ENCODE results near the gene PROSER2. TPM values are rescaled to one million over a fixed set of nuclear protein-coding genes. Genes with fewer than 3 reads are reported as not detected.

Gene PROSER2
- total and polyA plus RNA-seq, 9 of the 15 experiments (the other 6 are each of a cell fraction or from before 2014, with no cell fraction given) = 0.62 to 14.8 (median 2.9) TPM

DNA sequence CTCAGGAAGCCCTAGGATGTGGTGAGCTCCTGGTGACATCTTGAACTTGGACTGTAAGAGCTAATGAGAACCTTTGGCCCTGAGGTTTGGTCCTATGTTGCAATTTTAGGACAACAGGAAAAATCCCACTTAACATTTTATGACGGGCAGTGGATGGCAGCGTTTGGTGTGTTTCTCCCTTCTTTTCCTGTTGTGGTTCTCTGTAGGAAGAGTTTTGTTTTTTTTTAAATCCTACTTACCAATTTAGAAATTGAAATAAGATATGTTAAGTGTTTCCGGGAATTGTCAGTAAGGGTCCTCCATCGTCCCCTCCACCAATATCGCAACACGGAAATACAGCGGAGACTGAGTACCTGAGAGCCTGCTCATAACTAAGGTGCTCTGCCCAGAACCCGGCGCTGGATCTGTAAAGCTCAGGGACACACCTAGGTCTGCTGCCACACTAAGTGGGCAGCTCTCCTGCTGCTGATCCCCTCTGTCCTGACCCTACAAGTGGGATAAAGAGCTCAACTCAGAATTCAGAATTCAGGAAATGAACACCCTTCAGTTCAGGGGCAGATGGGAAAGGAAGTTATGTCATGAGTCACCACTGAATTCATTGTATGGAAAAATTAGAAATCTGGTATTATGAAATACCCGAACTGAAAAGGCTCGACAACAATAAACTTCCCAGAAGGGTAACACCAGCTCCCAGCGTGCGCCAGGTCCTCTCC is 9.1 kb upstream of the PROSER2 start:
- H4K20me1 ChIP-seq (replicated peaks; ENCODE audit: control insufficient read depth, insufficient read depth, low read length) = no peaks in the 10 kb centered on the region
- peaks cover 25 to 34% of the 10 kb centered on the region in 2 experiments for H3K27me3 ChIP-seq (ENCODE audit: control insufficient read depth in 2 of 2, insufficient read depth in 2 of 2, low read length in 2 of 2)
- 42% methylated on average over 12 of the region's 13 CpGs for WGBS (ENCODE audit: insufficient coverage, low coverage, missing lambda C conversion rate)
- peak overlapping the region; percentile 45; the same call in 1 of the 2 replicates for H2AFZ ChIP-seq (ENCODE audit: low read depth, low read length)
- H3K36me3 ChIP-seq (ENCODE audit: control insufficient read depth, insufficient read depth, low read length) = no peaks in the 10 kb centered on the region
- H3K9me1 ChIP-seq (ENCODE audit: control insufficient read depth, insufficient read depth, low read length) = no peaks in the 10 kb centered on the region
- H3K4me1 ChIP-seq (replicated peaks in 1 of 2; ENCODE audit: control insufficient read depth in 2 of 2, insufficient read depth in 2 of 2, low read length in 2 of 2) = no peaks in the 10 kb centered on the region
- FAIRE-seq (no peak), DNase-seq (ENCODE audit: extremely low read depth in 1 of 4, low spot score in 3 of 4) (no peak), ATAC-seq (no peak)
- no peak overlapping the region for H3K9ac ChIP-seq (ENCODE audit: insufficient read depth in 1 of 2, low read depth in 2 of 2, low read length in 2 of 2)
- POLR2A ChIA-PET = interaction anchor here (0.6 to 1.3 kb wide), 4 partner anchors 8 to 27 kb away, joined by 3 to 5 read pairs (median 3); no protein-coding TSS in a partner anchor
- H3K79me2 ChIP-seq (ENCODE audit: control insufficient read depth, insufficient read depth, low read length) = no peaks in the 10 kb centered on the region
- no peak overlapping the region for H3K27ac ChIP-seq (ENCODE audit: extremely low read depth, low read depth, low read length)
- CTCF ChIA-PET (ENCODE audit: low intra/inter-chr PET ratio) = no interaction called here
- TF ChIP-seq LCOR (CRISPR knock-in tag; IDR thresholded peaks at IDR 0.05) = no peak
- no peak for TF ChIP-seq CBX1 (IDR thresholded peaks at IDR 0.05; ENCODE audit: low read depth)
- no peak for TF ChIP-seq DACH1 (IDR thresholded peaks at IDR 0.05; ENCODE audit: partially characterized antibody)
- no peak for TF ChIP-seq ZNF551 (CRISPR knock-in tag; IDR thresholded peaks at IDR 0.05)
- no peak for TF ChIP-seq ZFX (CRISPR knock-in tag; IDR thresholded peaks at IDR 0.05)
- TF ChIP-seq RBM17 (IDR thresholded peaks at IDR 0.05; ENCODE audit: borderline replicate concordance, low read depth, low read length) = no peak
- no peak for TF ChIP-seq BHLHE40 (IDR thresholded peaks at IDR 0.05; ENCODE audit: low read length)
- no peak for TF ChIP-seq KAT8 (IDR thresholded peaks at IDR 0.05; ENCODE audit: low read depth)
- no peak for TF ChIP-seq U2AF2 (optimal IDR thresholded peaks at IDR 0.05; ENCODE audit: low read depth, low read length)
- no peak for TF ChIP-seq MAFF (IDR thresholded peaks at IDR 0.05; ENCODE audit: low read length)
- TF ChIP-seq, protein P1, sequence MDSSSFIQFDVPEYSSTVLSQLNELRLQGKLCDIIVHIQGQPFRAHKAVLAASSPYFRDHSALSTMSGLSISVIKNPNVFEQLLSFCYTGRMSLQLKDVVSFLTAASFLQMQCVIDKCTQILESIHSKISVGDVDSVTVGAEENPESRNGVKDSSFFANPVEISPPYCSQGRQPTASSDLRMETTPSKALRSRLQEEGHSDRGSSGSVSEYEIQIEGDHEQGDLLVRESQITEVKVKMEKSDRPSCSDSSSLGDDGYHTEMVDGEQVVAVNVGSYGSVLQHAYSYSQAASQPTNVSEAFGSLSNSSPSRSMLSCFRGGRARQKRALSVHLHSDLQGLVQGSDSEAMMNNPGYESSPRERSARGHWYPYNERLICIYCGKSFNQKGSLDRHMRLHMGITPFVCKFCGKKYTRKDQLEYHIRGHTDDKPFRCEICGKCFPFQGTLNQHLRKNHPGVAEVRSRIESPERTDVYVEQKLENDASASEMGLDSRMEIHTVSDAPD (CRISPR knock-in tag; IDR thresholded peaks at IDR 0.05) = no peak
- TF ChIP-seq ARID2 (IDR thresholded peaks at IDR 0.05) = no peak
- TF ChIP-seq, protein P2, sequence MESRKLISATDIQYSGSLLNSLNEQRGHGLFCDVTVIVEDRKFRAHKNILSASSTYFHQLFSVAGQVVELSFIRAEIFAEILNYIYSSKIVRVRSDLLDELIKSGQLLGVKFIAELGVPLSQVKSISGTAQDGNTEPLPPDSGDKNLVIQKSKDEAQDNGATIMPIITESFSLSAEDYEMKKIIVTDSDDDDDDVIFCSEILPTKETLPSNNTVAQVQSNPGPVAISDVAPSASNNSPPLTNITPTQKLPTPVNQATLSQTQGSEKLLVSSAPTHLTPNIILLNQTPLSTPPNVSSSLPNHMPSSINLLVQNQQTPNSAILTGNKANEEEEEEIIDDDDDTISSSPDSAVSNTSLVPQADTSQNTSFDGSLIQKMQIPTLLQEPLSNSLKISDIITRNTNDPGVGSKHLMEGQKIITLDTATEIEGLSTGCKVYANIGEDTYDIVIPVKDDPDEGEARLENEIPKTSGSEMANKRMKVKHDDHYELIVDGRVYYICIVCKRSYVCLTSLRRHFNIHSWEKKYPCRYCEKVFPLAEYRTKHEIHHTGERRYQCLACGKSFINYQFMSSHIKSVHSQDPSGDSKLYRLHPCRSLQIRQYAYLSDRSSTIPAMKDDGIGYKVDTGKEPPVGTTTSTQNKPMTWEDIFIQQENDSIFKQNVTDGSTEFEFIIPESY (CRISPR knock-in tag; IDR thresholded peaks at IDR 0.05) = no peak
- no peak for TF ChIP-seq ZNF408 (CRISPR knock-in tag; IDR thresholded peaks at IDR 0.05; ENCODE audit: low read depth)
- TF ChIP-seq TSC22D4 (tag; IDR thresholded peaks at IDR 0.05) = no peak
- no peak for TF ChIP-seq PHB2 (IDR thresholded peaks at IDR 0.05; ENCODE audit: low read depth)
- no peaks in the 10 kb centered on the region for H3K9me3 ChIP-seq (replicated peaks; ENCODE audit: control insufficient read depth, insufficient read depth, low read depth, low read length)
- intact Hi-C loops (cut with micrococcal nuclease) (no loop called here), in situ Hi-C loops (cut with MboI) (no loop called here)
- no peak overlapping the region for H3K4me3 ChIP-seq
- H3K4me2 ChIP-seq (ENCODE audit: insufficient read depth, low read length) = no peak overlapping the region
- BruUV-seq (replicated peaks) = no TSS peak
